Caco-2 (cell line): ENCODE results near the gene ASTN2. TPM values are rescaled to one million over a fixed set of nuclear protein-coding genes. Genes with fewer than 3 reads are reported as not detected.

Experiments used
- BruUV-seq: library from RNA; stranded (reverse); fragments of 400-500 nt; replicated peaks from 2 replicates; lab custom pipeline; 2021; lab: Mats Ljungman, UMichigan
- CTCF ChIA-PET: fragments of 300-600 bp; sonication (Branson Sonifier 250); formaldehyde crosslinking; loops from one replicate; lab custom pipeline; 2022; ENCODE audit warnings: antibody characterized with exemption; lab: Charles Lee
- POLR2A ChIA-PET: fragments of 300-600 bp; sonication (Branson Sonifier 250); formaldehyde crosslinking; loops from one replicate; lab custom pipeline; 2022; ENCODE audit warnings: antibody characterized with exemption; lab: Charles Lee
- DNase-seq, 2 experiments: peaks; one replicate each; pipeline versions ENCODE4 v3.0.0 to v3.0.0-alpha.2; 2020 to 2022
- H3K27me3 ChIP-seq: replicated peaks from 2 replicates; pipeline ENCODE4 v1.6.0; 2011; ENCODE audit warnings: low read length; ENCODE audit not compliant: control insufficient read depth, insufficient read depth
- H3K36me3 ChIP-seq: 2 replicates; pipeline ENCODE4 v1.5.1; 2011; ENCODE audit warnings: low read length; ENCODE audit not compliant: control insufficient read depth, insufficient read depth
- H3K4me1 ChIP-seq: fragments of 250-450 bp; sonication (Bioruptor Pico); 2 replicates; pipeline ENCODE4 v1.5.1; 2020; ENCODE audit warnings: mild to moderate bottlenecking
- H3K4me3 ChIP-seq: 2 replicates; pipeline ENCODE4 v1.5.1; 2011; ENCODE audit warnings: low read depth, mild to moderate bottlenecking, control low read depth, low read length
- H3K9me3 ChIP-seq: fragments of 250-450 bp; sonication (Bioruptor Pico); 2 replicates; pipeline ENCODE4 v1.5.1; 2020; ENCODE audit warnings: mild to moderate bottlenecking, moderate library complexity
- H3K27ac Mint-ChIP-seq: one replicate; pipeline ENCODE4 v1.8.0; 2022; ENCODE audit warnings: mixed read lengths; ENCODE audit not compliant: unreplicated experiment
- H3K27me3 Mint-ChIP-seq: one replicate; pipeline ENCODE4 v1.8.0; 2022; ENCODE audit warnings: mixed read lengths; ENCODE audit not compliant: insufficient read depth, unreplicated experiment
- H3K36me3 Mint-ChIP-seq: one replicate; pipeline ENCODE4 v1.8.0; 2022; ENCODE audit warnings: mild to moderate bottlenecking, mixed read lengths; ENCODE audit not compliant: insufficient read depth, unreplicated experiment
- H3K4me1 Mint-ChIP-seq: one replicate; pipeline ENCODE4 v1.8.0; 2022; ENCODE audit warnings: low read depth, mixed read lengths; ENCODE audit not compliant: unreplicated experiment
- H3K4me3 Mint-ChIP-seq: one replicate; pipeline ENCODE4 v1.8.0; 2022; ENCODE audit warnings: mild to moderate bottlenecking, moderate library complexity, mixed read lengths; ENCODE audit not compliant: unreplicated experiment
- H3K9me3 Mint-ChIP-seq: one replicate; pipeline ENCODE4 v1.8.0; 2022; ENCODE audit warnings: mixed read lengths; ENCODE audit not compliant: unreplicated experiment
- CTCF ChIP-seq, 2 experiments: fragments of 200-600 bp in 1 of 2; IDR thresholded peaks; 1 replicate in 1 of 2; 2 replicates in 1 of 2; pipeline versions ENCODE4 v1.5.1 to v1.8.0; 2011 to 2022; ENCODE audit warnings: antibody characterized with exemption in 1 of 2, control low read depth in 1 of 2, inconsistent platforms in 1 of 2, low read depth in 1 of 2, low read length in 1 of 2, mild to moderate bottlenecking in 1 of 2, moderate library complexity in 1 of 2; ENCODE audit not compliant: insufficient read depth in 1 of 2, severe bottlenecking in 1 of 2, unreplicated experiment in 1 of 2
- intact Hi-C: fragments of 100-400 bp; cut with micrococcal nuclease; formaldehyde crosslinking; loops from one replicate; pipeline ENCODE4 v1.10.0; 2022; ENCODE audit not compliant: unreplicated experiment
- total RNA-seq: library from RNA; stranded (reverse); gene quantifications from 2 replicates; pipeline ENCODE4 v1.2.3, GENCODE V29; 2022

Gene ASTN2
- total RNA-seq, 1 experiment from 2014 or later, result 12.7 TPM

- no peak overlapping the region for H3K4me3 ChIP-seq
- no peaks in the 10 kb centered on the region for H3K36me3 Mint-ChIP-seq
- no peak for TF ChIP-seq CTCF (IDR thresholded peaks at IDR 0.05; ENCODE audit: insufficient read depth in 1 of 2, low read depth in 1 of 2, low read length in 1 of 2, severe bottlenecking in 1 of 2, unreplicated experiment in 1 of 2)
- no peaks in the 10 kb centered on the region for H3K4me1 Mint-ChIP-seq
- no peaks in the 10 kb centered on the region for H3K4me1 ChIP-seq
- DNase-seq, result no peak
- ChIA-PET POLR2A (no interaction called here), CTCF (no interaction called here)
- no peaks in the 10 kb centered on the region; the same call in 1 of the 2 replicates for H3K9me3 ChIP-seq
- H3K4me3 Mint-ChIP-seq, result no peak overlapping the region
- peaks cover 18% of the 10 kb centered on the region for H3K9me3 Mint-ChIP-seq
- intact Hi-C loops, result no loop called here
- no peak overlapping the region for H3K27ac Mint-ChIP-seq
- no peaks in the 10 kb centered on the region for H3K36me3 ChIP-seq
- no TSS peak for BruUV-seq
- no peaks in the 10 kb centered on the region for H3K27me3 ChIP-seq
- H3K27me3 Mint-ChIP-seq, result peaks cover 9% of the 10 kb centered on the region
Measured at GRCh38 chr9:117211280-117211679, 203.6 kb downstream of the ASTN2 start.

- H3K36me3 Mint-ChIP-seq, result no peaks in the 10 kb centered on the region
- Histone ChIP-seq H3K27me3 (no peaks in the 10 kb centered on the region), H3K4me1 (no peaks in the 10 kb centered on the region), H3K4me3 (no peak overlapping the region), H3K36me3 (no peaks in the 10 kb centered on the region), H3K9me3 (no peaks in the 10 kb centered on the region; the same call in 1 of the 2 replicates)
- no TSS peak for BruUV-seq
- H3K27me3 Mint-ChIP-seq, result peaks cover 7% of the 10 kb centered on the region
- no peak for TF ChIP-seq CTCF (IDR thresholded peaks at IDR 0.05; ENCODE audit: insufficient read depth in 1 of 2, low read depth in 1 of 2, low read length in 1 of 2, severe bottlenecking in 1 of 2, unreplicated experiment in 1 of 2)
- H3K4me3 Mint-ChIP-seq, result no peak overlapping the region
- no peaks in the 10 kb centered on the region for H3K4me1 Mint-ChIP-seq
- POLR2A ChIA-PET, result no interaction called here
- H3K27ac Mint-ChIP-seq, result no peak overlapping the region
- H3K9me3 Mint-ChIP-seq, result peaks cover 18% of the 10 kb centered on the region
- intact Hi-C loops, result no loop called here
- CTCF ChIA-PET, result no interaction called here
- DNase-seq, result no peak
Measured at GRCh38 chr9:117205806-117206205, 209.1 kb downstream of the ASTN2 start.

GRCh38 chr9:117204971-117205370 lies 209.9 kb downstream of the ASTN2 start:
- Mint-ChIP-seq H3K4me3 (no peak overlapping the region), H3K27ac (no peak overlapping the region), H3K4me1 (no peaks in the 10 kb centered on the region), H3K36me3 (no peaks in the 10 kb centered on the region), H3K27me3 (peaks cover 4% of the 10 kb centered on the region), H3K9me3 (peaks cover 15% of the 10 kb centered on the region)
- no peaks in the 10 kb centered on the region for H3K36me3 ChIP-seq
- ChIA-PET POLR2A (no interaction called here), CTCF (no interaction called here)
- H3K4me1 ChIP-seq, result no peaks in the 10 kb centered on the region
- no peak overlapping the region for H3K4me3 ChIP-seq
- no peak for TF ChIP-seq CTCF (IDR thresholded peaks at IDR 0.05; ENCODE audit: insufficient read depth in 1 of 2, low read depth in 1 of 2, low read length in 1 of 2, severe bottlenecking in 1 of 2, unreplicated experiment in 1 of 2)
- H3K9me3 ChIP-seq, result no peaks in the 10 kb centered on the region; the same call in 1 of the 2 replicates
- BruUV-seq, result no TSS peak
- no peaks in the 10 kb centered on the region for H3K27me3 ChIP-seq
- no peak for DNase-seq
- intact Hi-C loops, result no loop called here
